ENCODE results near the gene DMAC1. TPM values are rescaled to one million over a fixed set of nuclear protein-coding genes. Genes with fewer than 3 reads are reported as not detected.

The DMAC1 gene
- polyA plus RNA-seq, 2 of the 4 experiments (the other 2 are of a cell fraction) = 34.3 to 58.9 TPM

- ATAC-seq = no peak
- POLR2A ChIA-PET = no interaction called here
- CTCF ChIA-PET = no interaction called here
These were observed 13.8 kb downstream of the DMAC1 start for GRCh38 chr9:7785813-7786212.

GRCh38 chr9:7784472-7784871 lies 15.1 kb downstream of the DMAC1 start:
- no peak for DNase-seq (ENCODE audit: low read depth in 1 of 2, low spot score in 1 of 2)
- no peak for TF ChIP-seq MAFK (IDR thresholded peaks at IDR 0.05; ENCODE audit: partially characterized antibody)
- TF ChIP-seq ZNF302 (CRISPR knock-in tag; IDR thresholded peaks at IDR 0.05) = no peak
- TF ChIP-seq CBX8 (IDR thresholded peaks at IDR 0.05) = no peak
- no peak for TF ChIP-seq ESRRA (IDR thresholded peaks at IDR 0.05; ENCODE audit: borderline replicate concordance, low read length)
- TF ChIP-seq HOXB5 (CRISPR knock-in tag; IDR thresholded peaks at IDR 0.05) = no peak
- no peak for TF ChIP-seq HOXB13 (CRISPR knock-in tag; IDR thresholded peaks at IDR 0.05; ENCODE audit: low read depth)
- TF ChIP-seq JUNB (IDR thresholded peaks at IDR 0.05) = no peak
- no peak for TF ChIP-seq FOSB (CRISPR knock-in tag; IDR thresholded peaks at IDR 0.05)
- TF ChIP-seq CHD4 (IDR thresholded peaks at IDR 0.05; ENCODE audit: borderline replicate concordance) = no peak
- TF ChIP-seq GATA3 (IDR thresholded peaks at IDR 0.05; ENCODE audit: borderline replicate concordance) = no peak
- no peak for ATAC-seq
- WGBS (ENCODE audit: missing lambda C conversion rate) = 78% methylated on average over 6 of the region's 6 CpGs
- POLR2A ChIA-PET = no interaction called here
- FAIRE-seq = no peak
- no peak overlapping the region for H3K27ac ChIP-seq
- CTCF ChIA-PET = no interaction called here
- H3K4me3 ChIP-seq = no peak overlapping the region
- no peak overlapping the region for H3K4me2 ChIP-seq
- no peaks in the 10 kb centered on the region for H3K9me3 ChIP-seq
- no peaks in the 10 kb centered on the region for H3K4me1 ChIP-seq

More at GRCh38 chr9:7785813-7786212, 13.8 kb downstream of the DMAC1 start:
- DNase-seq (ENCODE audit: low read depth in 1 of 2, low spot score in 1 of 2) (no peak), FAIRE-seq (no peak)
- H3K4me3 ChIP-seq = no peak overlapping the region
- no peaks in the 10 kb centered on the region for H3K9me3 ChIP-seq
- no peak overlapping the region for H3K4me2 ChIP-seq
- TF ChIP-seq NR3C1 (IDR thresholded peaks at IDR 0.05) (no peak), GATA3 (IDR thresholded peaks at IDR 0.05; ENCODE audit: borderline replicate concordance) (no peak), MAFK (IDR thresholded peaks at IDR 0.05; ENCODE audit: partially characterized antibody) (peak; percentile 19), HOXB13 (CRISPR knock-in tag; IDR thresholded peaks at IDR 0.05; ENCODE audit: low read depth) (0 out of 2 replicates have a peak, but pooled peaks have one; percentile 57)
- TF ChIP-seq, protein P1, sequence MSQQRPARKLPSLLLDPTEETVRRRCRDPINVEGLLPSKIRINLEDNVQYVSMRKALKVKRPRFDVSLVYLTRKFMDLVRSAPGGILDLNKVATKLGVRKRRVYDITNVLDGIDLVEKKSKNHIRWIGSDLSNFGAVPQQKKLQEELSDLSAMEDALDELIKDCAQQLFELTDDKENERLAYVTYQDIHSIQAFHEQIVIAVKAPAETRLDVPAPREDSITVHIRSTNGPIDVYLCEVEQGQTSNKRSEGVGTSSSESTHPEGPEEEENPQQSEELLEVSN (IDR thresholded peaks at IDR 0.05; ENCODE audit: borderline replicate concordance, low read depth) = no peak
- TF ChIP-seq, protein P2, sequence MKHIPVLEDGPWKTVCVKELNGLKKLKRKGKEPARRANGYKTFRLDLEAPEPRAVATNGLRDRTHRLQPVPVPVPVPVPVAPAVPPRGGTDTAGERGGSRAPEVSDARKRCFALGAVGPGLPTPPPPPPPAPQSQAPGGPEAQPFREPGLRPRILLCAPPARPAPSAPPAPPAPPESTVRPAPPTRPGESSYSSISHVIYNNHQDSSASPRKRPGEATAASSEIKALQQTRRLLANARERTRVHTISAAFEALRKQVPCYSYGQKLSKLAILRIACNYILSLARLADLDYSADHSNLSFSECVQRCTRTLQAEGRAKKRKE (CRISPR knock-in tag; IDR thresholded peaks at IDR 0.05; ENCODE audit: low read depth) = 0 out of 2 replicates have a peak, but pooled peaks have one; percentile 57
- no peak overlapping the region for H3K27ac ChIP-seq
- WGBS (ENCODE audit: missing lambda C conversion rate) = 28% methylated on average over 3 of the region's 3 CpGs
- H3K4me1 ChIP-seq = no peaks in the 10 kb centered on the region

GRCh38 chr9:7783635-7784063 lies 15.9 kb downstream of the DMAC1 start:
- ChIA-PET CTCF (no interaction called here), POLR2A (no interaction called here)
- no peaks in the 10 kb centered on the region for H3K9me3 ChIP-seq
- ATAC-seq (no peak), FAIRE-seq (no peak), DNase-seq (ENCODE audit: low read depth in 1 of 2, low spot score in 1 of 2) (no peak)
- WGBS (ENCODE audit: missing lambda C conversion rate) = 49% methylated on average over 5 of the region's 5 CpGs
- no peak overlapping the region for H3K27ac ChIP-seq
- H3K4me1 ChIP-seq = no peaks in the 10 kb centered on the region
- TF ChIP-seq JUNB (IDR thresholded peaks at IDR 0.05) (no peak), HOXB5 (CRISPR knock-in tag; IDR thresholded peaks at IDR 0.05) (no peak), HDAC2 (IDR thresholded peaks at IDR 0.05) (no peak), HES2 (IDR thresholded peaks at IDR 0.05) (no peak), HOXA7 (CRISPR knock-in tag; IDR thresholded peaks at IDR 0.05) (no peak), NFE2L2 (conservative IDR thresholded peaks at IDR 0.05; ENCODE audit: low read length) (no peak), ZNF302 (CRISPR knock-in tag; IDR thresholded peaks at IDR 0.05) (no peak), RAD21 (conservative IDR thresholded peaks at IDR 0.05 in 1 of 2, IDR thresholded peaks at IDR 0.05 in 1 of 2) (no peak)
- TF ChIP-seq, protein P3, sequence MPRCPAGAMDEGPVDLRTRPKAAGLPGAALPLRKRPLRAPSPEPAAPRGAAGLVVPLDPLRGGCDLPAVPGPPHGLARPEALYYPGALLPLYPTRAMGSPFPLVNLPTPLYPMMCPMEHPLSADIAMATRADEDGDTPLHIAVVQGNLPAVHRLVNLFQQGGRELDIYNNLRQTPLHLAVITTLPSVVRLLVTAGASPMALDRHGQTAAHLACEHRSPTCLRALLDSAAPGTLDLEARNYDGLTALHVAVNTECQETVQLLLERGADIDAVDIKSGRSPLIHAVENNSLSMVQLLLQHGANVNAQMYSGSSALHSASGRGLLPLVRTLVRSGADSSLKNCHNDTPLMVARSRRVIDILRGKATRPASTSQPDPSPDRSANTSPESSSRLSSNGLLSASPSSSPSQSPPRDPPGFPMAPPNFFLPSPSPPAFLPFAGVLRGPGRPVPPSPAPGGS (IDR thresholded peaks at IDR 0.05) = no peak
- H3K4me2 ChIP-seq = no peak overlapping the region
- no peak overlapping the region for H3K4me3 ChIP-seq
